HepG2 (cell line): ENCODE results near the gene RPL21. TPM values are rescaled to one million over a fixed set of nuclear protein-coding genes. Genes with fewer than 3 reads are reported as not detected.

Experiments used
- ATAC-seq: fragments of 200-7000 bp; cut with Tn5 transposase; 3 replicates; pipeline ENCODE4 v1.9.1; 2020; ENCODE audit warnings: mild to moderate bottlenecking, moderate library complexity
- BruUV-seq: library from RNA; stranded (reverse); fragments of 400-500 nt; replicated peaks from 2 replicates; lab custom pipeline; 2021; lab: Mats Ljungman, UMichigan
- CTCF ChIA-PET: fragments of 300-600 bp; formaldehyde crosslinking; extraction: SDS; loops from one replicate; lab custom pipeline; 2021; ENCODE audit warnings: low total read pairs, inconsistent platforms, low intra/inter-chr PET ratio; lab: Yijun Ruan, JAX
- POLR2A ChIA-PET: fragments of 350-600 bp; sonication (Branson Sonifier 250); formaldehyde crosslinking; loops from one replicate; lab custom pipeline; 2020; ENCODE audit warnings: antibody characterized with exemption, inconsistent platforms; lab: Yijun Ruan, JAX
- DNase-seq: peaks from one replicate; pipeline ENCODE4 v3.0.0-alpha.2; 2015; ENCODE audit warnings: low spot score
- FAIRE-seq: peaks from 3 replicates; lab custom pipeline; 2011; peaks lifted over from hg19 to GRCh38; lab: Jason Lieb, UNC
- H2AFZ ChIP-seq: one replicate; pipeline ENCODE4 v1.6.1; 2011; ENCODE audit warnings: low read length, inconsistent platforms
- H3K27ac ChIP-seq: fragments of 300-600 bp; 3 replicates; pipeline ENCODE4 v1.8.0; 2011; ENCODE audit warnings: mixed run types, mild to moderate bottlenecking, mixed read lengths, low read length, inconsistent platforms; ENCODE audit not compliant: insufficient read depth; ENCODE audit errors: extremely low read length
- H3K27me3 ChIP-seq, 2 experiments: fragments of 200-600 bp in 1 of 2; 2 replicates in 1 of 2; 3 replicates in 1 of 2; pipeline versions ENCODE4 v1.6.0 to v1.8.0; 2011; ENCODE audit warnings: low read length in 2 of 2, mild to moderate bottlenecking in 2 of 2, moderate library complexity in 2 of 2, inconsistent platforms in 1 of 2; ENCODE audit not compliant: insufficient read depth in 2 of 2, control insufficient read depth in 1 of 2
- H3K36me3 ChIP-seq, 2 experiments: fragments of 200-600 bp in 1 of 2; replicated peaks in 1 of 2; 2 replicates in 1 of 2; 3 replicates in 1 of 2; pipeline versions ENCODE4 v1.5.1 to v1.8.0; 2011; ENCODE audit warnings: low read length in 2 of 2, inconsistent platforms in 1 of 2; ENCODE audit not compliant: insufficient read depth in 2 of 2, control insufficient read depth in 1 of 2
- H3K4me1 ChIP-seq: 2 replicates; pipeline ENCODE4 v1.5.1; 2012; ENCODE audit warnings: low read length, inconsistent platforms; ENCODE audit not compliant: insufficient read depth
- H3K4me2 ChIP-seq: 2 replicates; pipeline ENCODE4 v1.6.0; 2011; ENCODE audit warnings: low read depth, low read length, inconsistent platforms
- H3K4me3 ChIP-seq, 3 experiments: fragments of 200-600 bp in 1 of 3; sonication (generic), shearing (Covaris generic) in 1 of 3; replicated peaks in 1 of 3; 2 replicates each; pipeline ENCODE4 v1.5.1; 2011 to 2016; ENCODE audit warnings: low read length in 3 of 3, inconsistent platforms in 2 of 3, low read depth in 2 of 3, mild to moderate bottlenecking in 2 of 3, control low read depth in 1 of 3, mixed read lengths in 1 of 3; ENCODE audit not compliant: insufficient read depth in 1 of 3
- H3K79me2 ChIP-seq: one replicate; pipeline ENCODE4 v1.6.1; 2011; ENCODE audit warnings: low read length, inconsistent platforms; ENCODE audit not compliant: insufficient read depth
- H3K9ac ChIP-seq: 2 replicates; pipeline ENCODE4 v1.6.0; 2011; ENCODE audit warnings: mild to moderate bottlenecking, low read depth, low read length, inconsistent platforms; ENCODE audit not compliant: insufficient read depth
- H3K9me3 ChIP-seq: 2 replicates; pipeline ENCODE4 v1.5.1; 2012; ENCODE audit warnings: mild to moderate bottlenecking, low read length
- H4K20me1 ChIP-seq: 2 replicates; pipeline ENCODE4 v1.6.0; 2011; ENCODE audit warnings: inconsistent platforms, mild to moderate bottlenecking, low read length, moderate library complexity; ENCODE audit not compliant: insufficient read depth
- CENPX ChIP-seq: sonication (generic); formaldehyde crosslinking; IDR thresholded peaks from 2 replicates; pipeline ENCODE4 v1.9.0; 2021; ENCODE audit warnings: mild to moderate bottlenecking, missing genetic modification reagents, moderate library complexity
- DZIP1 ChIP-seq: sonication (generic); formaldehyde crosslinking; IDR thresholded peaks from 2 replicates; pipeline ENCODE4 v1.5.0; 2020; ENCODE audit warnings: mild to moderate bottlenecking, missing genetic modification reagents
- HOXA5 ChIP-seq: sonication (generic); formaldehyde crosslinking; IDR thresholded peaks from 2 replicates; pipeline ENCODE4 v1.4.0; 2020; ENCODE audit warnings: missing genetic modification reagents
- MZF1 ChIP-seq: sonication (generic); formaldehyde crosslinking; IDR thresholded peaks from 2 replicates; pipeline ENCODE4 v1.8.1; 2023; ENCODE audit warnings: mild to moderate bottlenecking, missing genetic modification reagents, borderline replicate concordance
- SNAI1 ChIP-seq: sonication (generic); formaldehyde crosslinking; IDR thresholded peaks from 2 replicates; pipeline ENCODE4 v1.5.0; 2020; ENCODE audit warnings: mild to moderate bottlenecking, missing genetic modification reagents, borderline replicate concordance
- TEAD2 ChIP-seq: sonication (generic); formaldehyde crosslinking; IDR thresholded peaks from 2 replicates; pipeline ENCODE4 v1.9.0; 2021; ENCODE audit warnings: missing genetic modification reagents
- ZBTB8A ChIP-seq: sonication (generic); formaldehyde crosslinking; IDR thresholded peaks from 2 replicates; pipeline ENCODE4 v1.4.0; 2020; ENCODE audit warnings: mild to moderate bottlenecking, low read depth, missing genetic modification reagents, borderline replicate concordance
- ZFY ChIP-seq: sonication (generic); formaldehyde crosslinking; IDR thresholded peaks from 2 replicates; pipeline ENCODE4 v1.4.0; 2020; ENCODE audit warnings: missing genetic modification reagents
- ZIK1 ChIP-seq: sonication (generic); formaldehyde crosslinking; IDR thresholded peaks from 2 replicates; pipeline ENCODE4 v1.5.0; 2020; ENCODE audit warnings: mild to moderate bottlenecking, low read depth, missing genetic modification reagents, borderline replicate concordance
- ZMAT3 ChIP-seq: sonication (generic); formaldehyde crosslinking; conservative IDR thresholded peaks from 2 replicates; pipeline ENCODE4 v1.7.0; 2021; ENCODE audit warnings: missing genetic modification reagents
- ZNF17 ChIP-seq: sonication (generic); formaldehyde crosslinking; IDR thresholded peaks from 2 replicates; pipeline ENCODE4 v1.5.0; 2020; ENCODE audit warnings: mild to moderate bottlenecking, missing genetic modification reagents
- ZNF275 ChIP-seq: sonication (generic); formaldehyde crosslinking; IDR thresholded peaks from 2 replicates; pipeline ENCODE4 v1.8.0; 2022; ENCODE audit warnings: missing genetic modification reagents, mild to moderate bottlenecking, inconsistent platforms, borderline replicate concordance
- ZNF280D ChIP-seq: sonication (generic); formaldehyde crosslinking; IDR thresholded peaks from 2 replicates; pipeline ENCODE4 v1.5.1; 2020; ENCODE audit warnings: mild to moderate bottlenecking, missing genetic modification reagents
- ZNF326 ChIP-seq: sonication (generic); formaldehyde crosslinking; IDR thresholded peaks from 2 replicates; pipeline ENCODE4 v1.4.0; 2020; ENCODE audit warnings: missing genetic modification reagents, borderline replicate concordance
- ZNF460 ChIP-seq: sonication (generic); formaldehyde crosslinking; IDR thresholded peaks from 2 replicates; pipeline ENCODE4 v1.5.1; 2020; ENCODE audit warnings: missing genetic modification reagents, mild to moderate bottlenecking, borderline replicate concordance
- ZNF775 ChIP-seq: sonication (generic); formaldehyde crosslinking; IDR thresholded peaks from 2 replicates; pipeline ENCODE4 v1.4.0; 2020; ENCODE audit warnings: missing genetic modification reagents, mild to moderate bottlenecking, moderate library complexity, borderline replicate concordance
- WGBS: methylation state at CpG from one replicate; pipeline ENCODE4 v1.1.6; 2017; ENCODE audit warnings: low lambda C conversion rate; 5-methylcytosine and 5-hydroxymethylcytosine counted together
- in situ Hi-C: cut with HindIII; loops from 2 replicates; pipeline ENCODE4 v1.10.0; 2017; ENCODE audit warnings: low pct_unique_long_range_greater_than_20kb; ENCODE audit not compliant: extremely low pct_ligation_motif_present
- intact Hi-C: fragments of 100-400 bp; cut with micrococcal nuclease; formaldehyde crosslinking; loops from one replicate; pipeline ENCODE4 v1.10.0; 2022; ENCODE audit not compliant: unreplicated experiment
- polyA plus RNA-seq, 8 experiments: library from polyadenylated mRNA; depleted of rRNA in 3 of 8; stranded (reverse) in 7 of 8; unstranded in 1 of 8; fragments of >200 nt; fragmentation: Illumina TruSeq in 4 of 8; extraction: Trizol in 4 of 8; gene quantifications; 2 replicates each; pipeline versions ENCODE4 v1.2.1 to v1.2.3, GENCODE V29; 2011 to 2016; ENCODE audit warnings: low read depth in 4 of 8, missing spikeins in 1 of 8, mixed read lengths in 1 of 8; ENCODE audit not compliant: insufficient read depth in 1 of 8
- total RNA-seq, 5 experiments: library from RNA; depleted of rRNA; stranded (reverse); fragments of >200 nt; fragmentation: Illumina TruSeq; extraction: Trizol; gene quantifications; 2 replicates each; pipeline ENCODE4 v1.2.3, GENCODE V29; 2016; ENCODE audit warnings: low read depth in 1 of 5

RPL21 gene
- total and polyA plus RNA-seq, 2 of the 13 experiments (the other 11 are each of a cell fraction or from before 2014, with no cell fraction given): 1,234 to 1,261 TPM

- H3K27me3 ChIP-seq: no peaks in the 10 kb centered on the region
- DNase-seq (no peak), FAIRE-seq (no peak), ATAC-seq (peak; percentile 48)
- ChIA-PET POLR2A (no interaction called here), CTCF (no interaction called here)
- in situ Hi-C loops (no loop called here), intact Hi-C loops (loop anchor here (10.0 kb wide), 1 partner anchor 1667 kb away; no protein-coding TSS in a partner anchor)
- H3K36me3 ChIP-seq: no peaks in the 10 kb centered on the region
- H3K4me3 ChIP-seq: no peak overlapping the region
- H2AFZ ChIP-seq: no peak overlapping the region
- WGBS: 73% methylated on average over 10 of the region's 17 CpGs
- BruUV-seq: no TSS peak
- no peaks in the 10 kb centered on the region for H3K79me2 ChIP-seq
- H3K4me2 ChIP-seq: no peak overlapping the region
- no peaks in the 10 kb centered on the region for H3K4me1 ChIP-seq
- H3K27ac ChIP-seq: no peak overlapping the region
- no peak overlapping the region for H3K9ac ChIP-seq
- no peaks in the 10 kb centered on the region for H3K9me3 ChIP-seq
- H4K20me1 ChIP-seq: no peaks in the 10 kb centered on the region
- TF ChIP-seq ZNF326 (CRISPR knock-in tag): no peak
- no peak for TF ChIP-seq CENPX (CRISPR knock-in tag)
- TF ChIP-seq ZNF280D (CRISPR knock-in tag): no peak
- TF ChIP-seq SNAI1: no peak
- TF ChIP-seq MZF1: no peak
- TF ChIP-seq ZNF17: no peak
- no peak for TF ChIP-seq ZNF275
- TF ChIP-seq ZMAT3 (CRISPR knock-in tag): no peak
- TF ChIP-seq TEAD2: no peak
- no peak for TF ChIP-seq HOXA5 (CRISPR knock-in tag)
- no peak for TF ChIP-seq ZFY (CRISPR knock-in tag)
- TF ChIP-seq DZIP1 (CRISPR knock-in tag): no peak
- TF ChIP-seq ZIK1 (CRISPR knock-in tag): no peak
- TF ChIP-seq ZBTB8A (CRISPR knock-in tag): no peak
- no peak for TF ChIP-seq ZNF775 (CRISPR knock-in tag)
- TF ChIP-seq ZNF460 (CRISPR knock-in tag): no peak
Observed at GRCh38 chr13:27211771-27212364, 39.5 kb upstream of the RPL21 start.
